ENCODE results near the gene PLOD1.
"Not testable (repeated sequence)": the region's sequence is repeated elsewhere in the genome, so short reads cannot be mapped to it uniquely, and the experiment has no call there.

PLOD1 gene

DNA sequence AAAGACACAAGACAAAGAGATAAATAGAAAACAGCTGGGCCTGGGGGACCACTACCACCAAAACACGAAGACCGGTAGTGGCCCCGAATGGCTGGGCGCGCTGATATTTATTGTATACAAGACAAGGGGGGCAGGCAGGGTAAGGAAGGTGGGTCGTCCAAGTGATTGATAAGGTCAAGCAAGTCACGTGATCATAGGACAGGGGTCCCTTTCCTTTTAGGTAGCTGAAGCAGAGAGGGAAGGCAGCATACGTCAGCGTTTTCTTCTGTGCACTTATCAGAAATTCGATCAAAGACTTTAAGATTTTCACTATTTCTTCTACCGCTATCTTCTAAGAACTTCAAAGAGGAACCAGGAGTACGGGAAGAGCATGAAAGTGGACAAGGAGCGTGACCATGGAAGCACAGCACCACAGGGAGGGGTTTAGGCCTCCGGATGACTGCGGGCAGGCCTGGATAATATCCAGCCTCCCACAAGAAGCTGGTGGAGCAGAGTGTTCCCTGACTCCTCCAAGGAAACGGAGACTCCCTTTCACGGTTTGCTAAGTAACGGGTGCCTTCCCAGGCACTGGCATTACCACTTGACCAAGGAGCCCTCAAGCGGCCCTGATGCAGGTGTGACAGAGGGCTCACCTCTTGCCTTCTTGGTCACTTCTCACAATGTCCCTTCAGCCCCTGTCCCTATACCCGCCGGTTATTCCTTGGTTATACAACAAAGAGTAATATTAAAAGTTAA, 21.9 kb upstream of the PLOD1 start:
- DNase-seq (ENCODE audit: low spot score), result not testable (repeated sequence)

GRCh38 chr1:11913291-11913690, 21.2 kb upstream of the PLOD1 start:
- no peak for DNase-seq (ENCODE audit: low spot score)

GRCh38 chr1:11914024-11914423, 20.5 kb upstream of the PLOD1 start:
- DNase-seq (ENCODE audit: low spot score), result no peak

- peak; percentile 85 for DNase-seq (ENCODE audit: low spot score)
These were observed 15.6 kb upstream of the PLOD1 start for GRCh38 chr1:11918799-11919519.

- no peak for DNase-seq (ENCODE audit: low spot score)
These were observed 14.9 kb upstream of the PLOD1 start for GRCh38 chr1:11919621-11920020.

GRCh38 chr1:11920239-11920903, 14.1 kb upstream of the PLOD1 start:
- DNase-seq (ENCODE audit: low spot score), result no peak

DNA sequence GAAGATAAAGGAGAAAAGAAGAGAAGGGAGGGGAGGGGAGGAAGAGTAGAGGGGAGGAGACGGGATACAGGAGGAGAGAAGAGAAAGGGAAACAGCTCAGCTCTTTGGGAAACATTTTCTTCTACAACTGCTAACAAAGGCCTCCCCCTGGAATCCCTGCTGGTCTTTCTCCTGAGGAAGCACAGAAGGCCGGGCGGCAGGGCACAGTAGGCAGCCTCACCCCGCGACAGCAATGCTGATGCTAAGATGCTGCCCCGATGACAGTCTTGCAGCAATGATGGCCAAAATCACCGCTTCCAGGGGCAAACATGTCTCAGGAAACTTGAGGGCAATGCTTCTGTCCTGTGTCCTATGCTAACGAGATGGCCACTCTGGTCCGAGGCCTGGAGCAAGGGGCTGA, 13.5 kb upstream of the PLOD1 start:
- no peak for DNase-seq (ENCODE audit: low spot score)

DNA sequence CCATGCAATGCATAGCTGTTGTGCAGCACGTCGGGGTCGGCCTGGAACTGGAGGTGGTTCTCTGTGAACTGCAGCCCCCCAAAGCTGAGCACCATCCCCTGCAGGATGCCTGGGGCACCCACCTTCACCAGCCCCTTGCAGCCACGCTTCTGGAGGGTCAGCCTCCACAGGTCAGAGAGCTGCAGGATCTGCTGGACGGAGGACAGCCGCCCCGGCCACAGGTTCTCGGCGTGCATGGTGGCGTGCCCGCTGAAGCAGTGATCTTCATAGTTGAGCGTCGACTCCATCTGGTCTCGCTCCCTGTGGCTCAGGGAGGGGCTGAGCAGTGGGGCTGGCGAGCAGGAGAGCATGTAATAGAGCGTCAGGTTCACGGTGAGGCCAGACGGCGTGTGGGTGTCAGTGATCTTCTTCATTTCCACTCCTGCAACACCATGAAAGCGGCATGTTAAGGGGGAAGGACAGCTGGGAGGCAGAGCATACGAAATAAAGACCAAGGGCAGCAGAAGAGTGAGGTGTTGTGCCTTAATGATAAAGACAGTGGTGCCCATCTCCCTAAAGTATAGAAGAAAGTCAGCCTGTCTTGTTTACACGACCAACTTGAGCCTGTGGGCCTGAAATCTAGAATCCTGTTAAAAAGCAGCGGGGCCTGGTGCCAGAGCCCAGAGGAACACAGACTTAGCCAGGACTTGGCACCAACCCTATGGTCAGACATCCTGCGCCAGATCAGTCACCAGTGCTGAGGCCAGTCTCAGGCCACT, 11.3 kb upstream of the PLOD1 start:
- no peak for DNase-seq (ENCODE audit: low spot score)

- no peak for DNase-seq (ENCODE audit: low spot score)
These were observed 10.7 kb upstream of the PLOD1 start for GRCh38 chr1:11923827-11924113.

DNA sequence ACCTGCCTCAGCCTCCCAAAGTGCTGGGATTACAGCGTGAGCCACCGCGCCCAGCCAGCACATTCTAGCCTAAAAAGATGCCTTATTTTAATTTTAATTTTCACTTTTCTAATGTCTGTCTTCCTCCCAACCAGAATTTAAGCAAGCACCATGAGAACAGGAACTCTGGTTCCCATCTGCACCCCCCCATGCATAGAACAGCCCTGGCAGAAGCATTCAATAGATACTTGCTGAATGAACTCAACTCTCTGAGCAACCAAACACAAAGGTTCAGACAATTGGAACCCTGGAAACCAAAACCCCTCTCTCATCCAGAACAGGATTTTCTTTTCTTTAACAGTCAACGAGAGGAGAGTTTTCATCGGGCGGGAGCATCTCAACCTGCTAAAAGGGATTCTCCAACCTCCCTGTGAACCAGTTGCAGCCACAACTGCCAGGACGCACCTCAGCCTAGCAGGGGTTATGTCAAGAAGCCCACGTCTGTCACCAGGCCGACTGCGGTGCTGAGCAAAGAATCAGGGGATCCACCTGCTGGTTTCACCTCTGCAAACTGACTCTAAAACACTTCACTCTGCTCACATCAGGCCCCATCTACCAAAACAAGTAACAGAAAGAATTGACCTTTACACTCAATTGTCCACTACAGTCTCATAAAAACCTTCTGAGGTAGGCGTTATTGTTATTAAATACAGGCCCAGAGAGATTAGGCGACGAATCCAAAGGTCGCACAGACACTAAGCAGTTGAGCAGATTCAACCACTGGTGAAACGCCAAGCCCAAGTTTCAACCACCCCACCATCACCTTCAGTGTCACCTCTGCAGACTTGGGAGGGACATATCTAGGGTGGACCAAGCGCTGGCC, 10.0 kb upstream of the PLOD1 start:
- no peak for DNase-seq (ENCODE audit: low spot score)

DNA sequence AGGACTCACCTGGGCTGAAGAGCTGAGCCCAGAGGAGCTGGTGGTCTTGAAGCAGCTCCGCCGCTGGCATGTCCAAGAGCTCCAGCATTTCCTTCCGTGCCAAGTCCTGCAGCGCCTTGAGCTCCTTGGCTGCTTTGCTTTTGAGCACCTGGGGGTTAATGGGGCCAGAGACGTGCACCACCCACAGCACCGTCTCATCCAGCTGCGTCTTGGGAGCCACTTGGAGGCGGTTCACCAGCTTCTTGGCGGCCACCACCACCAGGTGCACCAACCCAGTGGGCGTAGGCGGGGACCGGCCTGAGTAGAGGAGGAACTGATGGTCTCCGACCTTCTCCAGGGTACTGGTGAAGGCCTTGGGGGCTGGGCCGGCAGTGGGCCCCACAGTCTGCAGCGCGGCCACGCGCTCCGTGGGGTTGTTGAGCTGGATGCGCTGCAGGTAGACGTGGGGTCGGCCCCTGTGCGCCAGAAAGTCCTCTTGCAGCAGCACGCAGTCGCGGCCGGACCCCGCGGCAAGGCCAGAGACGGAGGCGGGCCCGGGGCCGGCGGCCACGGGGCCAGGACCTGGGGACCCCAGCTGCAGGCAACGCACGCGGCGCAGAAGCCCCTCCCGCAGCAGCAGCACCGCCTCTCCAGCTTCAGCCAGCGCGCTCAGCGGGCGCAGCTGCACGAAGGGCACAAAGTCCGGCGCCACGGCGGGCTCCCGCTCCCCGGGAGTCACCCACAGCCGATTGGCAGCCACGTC, 9.2 kb upstream of the PLOD1 start:
- DNase-seq (ENCODE audit: low spot score), result not testable (repeated sequence)

DNA sequence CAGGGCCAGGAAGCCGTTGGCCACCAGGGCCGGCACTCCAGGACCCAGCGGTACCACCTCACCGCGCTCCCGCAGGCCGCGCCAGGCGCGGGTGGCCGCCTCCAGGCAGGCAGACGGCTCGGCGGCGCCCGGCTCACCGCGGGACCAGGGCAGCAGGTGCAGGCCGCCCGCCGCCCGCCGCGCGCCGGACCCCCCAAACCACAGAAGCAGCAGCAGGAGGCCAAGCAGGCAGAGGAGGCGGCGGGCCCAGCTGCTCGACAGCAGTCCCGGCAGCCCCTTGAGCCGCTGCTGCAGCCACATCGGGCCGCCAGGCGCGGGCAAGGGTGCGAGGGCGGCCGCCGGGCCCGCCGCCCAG, 8.6 kb upstream of the PLOD1 start:
- DNase-seq (ENCODE audit: low spot score), result no peak

DNA sequence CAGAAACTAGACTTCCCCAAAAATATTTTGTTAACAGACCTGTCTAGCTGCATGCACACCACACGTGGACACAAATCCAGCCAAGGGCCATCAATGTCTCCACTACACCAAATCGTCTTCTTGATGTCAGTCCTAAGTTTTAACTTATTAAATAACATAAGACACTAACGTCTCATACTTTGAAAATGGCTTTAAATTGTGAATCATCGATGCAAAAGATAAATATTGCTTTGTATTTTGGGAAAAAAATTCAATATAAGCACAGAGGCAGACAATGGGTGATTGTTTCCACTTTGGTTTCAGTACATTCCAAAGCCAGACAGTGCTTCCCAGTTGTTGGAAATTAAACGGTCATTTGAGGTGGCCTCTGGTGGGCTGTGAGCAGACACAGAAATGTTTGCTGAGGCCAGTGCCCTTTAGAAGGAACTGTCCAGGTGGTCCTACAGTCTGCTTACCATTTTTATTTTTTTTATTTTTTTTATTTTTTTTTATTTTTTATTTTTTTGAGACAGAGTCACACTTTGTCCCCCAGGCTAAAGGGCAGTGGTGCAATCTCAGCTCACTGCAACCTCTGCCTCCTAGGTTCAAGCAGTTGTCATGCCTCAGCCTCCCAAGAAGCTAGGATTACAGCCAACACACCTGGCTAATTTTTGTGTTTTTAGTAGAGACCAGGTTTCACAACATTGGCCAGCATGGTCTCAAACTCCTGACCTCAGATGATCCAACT, 6.5 kb upstream of the PLOD1 start:
- no peak for DNase-seq (ENCODE audit: low spot score)

DNA sequence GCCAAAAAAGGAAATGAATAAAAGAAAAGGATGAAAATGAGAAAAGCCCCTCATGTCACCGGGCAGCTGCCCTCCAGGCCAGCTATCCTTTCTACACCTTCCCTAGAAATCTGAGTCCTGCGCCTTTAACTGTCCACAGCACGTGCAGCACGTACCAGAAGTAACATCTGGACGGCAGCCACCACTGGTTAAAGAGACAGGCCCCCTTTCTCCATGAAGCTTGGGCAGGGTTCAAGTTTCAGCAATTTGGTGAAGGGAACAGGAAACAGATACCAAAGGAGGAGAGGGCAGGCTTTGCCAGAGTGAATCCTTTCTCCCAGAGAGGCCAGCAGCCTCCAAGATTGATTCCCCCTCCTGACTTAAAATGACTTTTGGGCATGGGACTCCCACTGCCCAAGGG, 4.7 kb upstream of the PLOD1 start:
- peak; percentile 65 for DNase-seq (ENCODE audit: low spot score)

GRCh38 chr1:11930571-11931445, 3.7 kb upstream of the PLOD1 start:
- peak; percentile 74 for DNase-seq (ENCODE audit: low spot score)

DNA sequence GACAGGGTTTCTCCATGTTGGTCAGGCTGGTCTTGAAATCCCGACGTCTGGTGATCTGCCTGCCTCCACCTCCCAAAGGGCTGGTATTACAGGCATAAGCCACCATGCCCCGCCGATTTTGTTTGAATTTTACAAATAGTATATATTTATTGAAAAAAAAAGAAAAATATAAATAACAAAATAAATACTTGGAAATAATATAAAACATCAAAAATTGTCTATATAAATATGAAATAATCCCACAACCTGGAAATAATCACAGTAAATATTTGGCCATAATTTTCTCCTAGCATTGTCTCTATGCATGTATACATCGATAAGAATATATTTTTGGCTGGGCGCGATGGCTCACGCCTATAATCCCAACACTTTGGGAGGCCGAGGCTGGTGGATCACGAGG, 2.7 kb upstream of the PLOD1 start:
- DNase-seq (ENCODE audit: low spot score), result no peak

- no peak for DNase-seq (ENCODE audit: low spot score)
These were observed 518 bp downstream of the PLOD1 start for GRCh38 chr1:11935057-11935412.

GRCh38 chr1:11935733-11936132, 1.2 kb downstream of the PLOD1 start:
- DNase-seq (ENCODE audit: low spot score), result not testable (repeated sequence)

DNA sequence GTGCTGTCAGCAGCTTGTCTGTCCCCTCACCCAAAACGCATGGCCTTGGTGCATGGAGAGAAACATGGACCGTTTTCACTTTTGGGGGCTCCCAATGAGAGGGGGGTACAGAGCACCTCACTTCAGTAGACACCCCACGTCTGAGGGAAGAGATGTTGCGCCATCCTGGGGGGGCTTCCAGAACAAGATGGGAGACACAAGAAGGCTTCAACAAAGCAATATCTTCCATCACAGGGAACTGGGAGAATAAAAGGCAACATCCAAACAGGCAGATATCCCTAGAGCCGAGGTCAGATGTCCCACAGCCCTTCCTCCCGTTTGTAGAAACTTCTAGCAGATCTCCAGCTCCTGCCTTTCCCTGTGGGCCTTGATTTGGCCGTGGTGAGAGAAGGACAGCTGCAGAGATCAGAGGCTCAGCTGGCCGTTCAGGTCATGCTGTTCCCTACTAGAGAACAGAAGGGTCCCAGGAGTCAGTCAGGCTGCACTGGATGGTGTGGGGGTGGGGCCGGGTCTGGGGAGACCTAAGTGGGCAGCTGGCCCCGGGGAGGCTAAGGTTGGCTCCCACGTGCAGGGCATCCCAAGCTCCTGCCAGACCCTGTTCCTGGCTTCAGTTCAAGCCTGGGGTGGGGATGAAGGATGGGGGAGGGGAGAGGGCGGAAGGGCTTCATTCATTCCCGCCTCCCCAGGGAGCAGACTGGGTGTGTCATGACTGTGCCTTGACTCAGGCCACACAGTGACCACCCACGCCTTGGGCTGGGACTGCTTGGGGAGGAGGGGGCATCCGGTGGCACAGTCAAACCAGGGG, 4.4 kb downstream of the PLOD1 start:
- DNase-seq (ENCODE audit: low spot score), result no peak
